Ishikawa (cell line): Measurements from ENCODE around the gene EPB42.

Source experiments
- CEBPB ChIP-seq: IDR thresholded peaks from 2 replicates; pipeline ENCODE4 v1.6.1; 2012
- EP300 ChIP-seq: IDR thresholded peaks from 2 replicates; pipeline ENCODE4 v1.6.1; 2012; ENCODE audit warnings: borderline replicate concordance

DNA sequence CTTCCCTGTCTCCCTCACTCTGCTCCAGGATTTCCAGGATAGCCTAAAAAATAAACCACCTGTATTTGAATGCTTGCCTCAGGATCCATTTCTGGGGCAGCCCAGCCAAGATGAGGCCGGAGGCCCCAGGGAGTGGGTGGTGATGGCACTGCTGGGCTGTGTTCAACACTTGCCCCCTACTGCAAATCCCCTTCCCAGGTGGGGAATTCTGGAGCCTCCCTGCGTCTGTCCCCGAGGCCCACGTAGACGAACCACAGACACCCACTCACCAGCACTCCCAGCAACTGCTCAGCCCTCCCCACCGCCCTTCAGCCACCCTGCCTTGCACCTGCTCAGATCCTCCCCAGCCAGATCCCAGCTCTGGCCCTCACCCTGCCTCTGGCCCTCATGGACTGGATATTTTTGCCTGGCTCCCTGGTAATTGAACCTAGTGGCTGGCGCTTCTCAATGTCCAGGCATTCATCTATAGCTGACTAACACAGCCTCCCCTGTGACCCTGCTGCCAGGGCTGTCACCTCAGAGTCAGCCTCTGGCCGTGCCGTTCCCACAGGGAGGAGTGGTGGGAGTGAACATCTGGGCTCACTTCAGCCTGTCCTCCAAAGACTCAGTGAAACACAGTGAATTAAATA is 17.1 kb upstream of the EPB42 start:
- TF ChIP-seq EP300, result no peak
- TF ChIP-seq CEBPB, result no peak
